GM12878 (cell line): ENCODE measurements around the gene NUDT13. TPM values are rescaled to one million over a fixed set of nuclear protein-coding genes. Genes with fewer than 3 reads are reported as not detected.

ENCODE experiments used
- EZH2 ChIP-seq: IDR thresholded peaks from 2 replicates; pipeline ENCODE4 v1.6.1; 2012; ENCODE audit warnings: low read depth, mild to moderate bottlenecking, control low read depth, inconsistent platforms, low read length, borderline replicate concordance; ENCODE audit not compliant: control insufficient read depth
- HCFC1 ChIP-seq: fragments of 150-350 bp; IDR thresholded peaks from 2 replicates; pipeline ENCODE4 v1.6.1; 2014; ENCODE audit warnings: low read length
- JUNB ChIP-seq: IDR thresholded peaks from 2 replicates; pipeline ENCODE4 v1.6.1; 2016; ENCODE audit warnings: antibody characterized with exemption, mild to moderate bottlenecking
- LARP7 ChIP-seq: fragments of 450-650 bp; IDR thresholded peaks from 2 replicates; pipeline ENCODE4 v1.6.1; 2017; ENCODE audit warnings: mild to moderate bottlenecking
- NBN ChIP-seq: fragments of 450-650 bp; IDR thresholded peaks from 2 replicates; pipeline ENCODE4 v1.6.1; 2016
- NFYB ChIP-seq: IDR thresholded peaks from 2 replicates; pipeline ENCODE4 v1.6.1; 2011; ENCODE audit warnings: low read depth, mild to moderate bottlenecking, low read length, improper control_type of control experiment, moderate library complexity; ENCODE audit not compliant: insufficient read depth
- NR2C2 ChIP-seq: IDR thresholded peaks from 2 replicates; pipeline ENCODE4 v1.6.1; 2011; ENCODE audit warnings: borderline replicate concordance, low read depth; ENCODE audit not compliant: control insufficient read depth, insufficient read length
- PBX3 ChIP-seq: IDR thresholded peaks from 2 replicates; pipeline ENCODE4 v1.6.1; 2011; ENCODE audit warnings: mild to moderate bottlenecking, low read depth, low read length, moderate library complexity; ENCODE audit not compliant: insufficient replicate concordance
- POLR2AphosphoS5 ChIP-seq: IDR thresholded peaks from 2 replicates; pipeline ENCODE4 v1.6.1; 2011; ENCODE audit warnings: mild to moderate bottlenecking, low read length, inconsistent platforms
- RAD51 ChIP-seq: fragments of 450-650 bp; IDR thresholded peaks from 2 replicates; pipeline ENCODE4 v1.6.1; 2016; ENCODE audit warnings: moderate library complexity, mild to moderate bottlenecking, inconsistent platforms
- RELB ChIP-seq: fragments of 450-650 bp; IDR thresholded peaks from 2 replicates; pipeline ENCODE4 v1.6.1; 2017; ENCODE audit warnings: low read depth, mild to moderate bottlenecking, moderate library complexity
- SP1 ChIP-seq: IDR thresholded peaks from one replicate; pipeline ENCODE4 v1.6.1; 2011; ENCODE audit warnings: low read depth, low read length
- SRF ChIP-seq, 2 experiments: IDR thresholded peaks; 2 replicates each; pipeline ENCODE4 v1.6.1; 2011; ENCODE audit warnings: low read depth in 2 of 2, low read length in 2 of 2, mild to moderate bottlenecking in 1 of 2, moderate library complexity in 1 of 2
- ZBTB11 ChIP-seq: fragments of 450-650 bp; formaldehyde crosslinking; IDR thresholded peaks from 2 replicates; pipeline ENCODE4 v1.5.0; 2022; ENCODE audit warnings: mild to moderate bottlenecking, missing genetic modification characterization
- ZNF274 ChIP-seq: IDR thresholded peaks from one replicate; pipeline ENCODE4 v1.8.0; 2011; ENCODE audit not compliant: insufficient read length, insufficient read depth
- ZNF384 ChIP-seq: IDR thresholded peaks from 2 replicates; pipeline ENCODE4 v1.6.1; 2012; ENCODE audit warnings: low read depth, mild to moderate bottlenecking, low read length, improper control_type of control experiment, borderline replicate concordance
- polyA plus RNA-seq, 11 experiments: library from polyadenylated mRNA; depleted of rRNA in 4 of 11; unstranded in 6 of 11; stranded (reverse) in 5 of 11; fragments of >200 nt; fragmentation: Nextera tagmentation in 4 of 11; fragmentation: Illumina TruSeq in 1 of 11; extraction: Ambion mirVana in 4 of 11; extraction: Trizol in 1 of 11; gene quantifications; 1 replicate in 1 of 11; 2 replicates in 10 of 11; pipeline versions ENCODE4 v1.2.1 to v1.2.3, GENCODE V29; 2011 to 2016; ENCODE audit warnings: inconsistent platforms in 2 of 11, missing spikeins in 2 of 11, low read depth in 1 of 11
- total RNA-seq, 4 experiments: library from RNA; depleted of rRNA in 3 of 4; stranded (reverse); fragments of >200 nt in 3 of 4; fragmentation: Illumina TruSeq in 1 of 4; extraction: Trizol in 1 of 4; gene quantifications; 2 replicates each; pipeline versions ENCODE4 v1.2.1 to v1.2.3, GENCODE V29; 2013 to 2021
- TF ChIP-seq, protein P1 (sequence below), 3 experiments: IDR thresholded peaks in 2 of 3; conservative IDR thresholded peaks in 1 of 3; 2 replicates each; pipeline ENCODE4 v1.5.1; 2011; ENCODE audit warnings: low read depth in 3 of 3, low read length in 3 of 3, mild to moderate bottlenecking in 3 of 3, control low read depth in 2 of 3, moderate library complexity in 2 of 3, inconsistent platforms in 1 of 3, mixed read lengths in 1 of 3; ENCODE audit not compliant: control insufficient read depth in 2 of 3, insufficient read depth in 1 of 3; ENCODE audit errors: extremely low read depth in 1 of 3
- TF ChIP-seq, protein P2 (sequence below): IDR thresholded peaks from 2 replicates; pipeline ENCODE4 v1.6.1; 2011; ENCODE audit warnings: low read depth, mild to moderate bottlenecking, low read length, moderate library complexity, borderline replicate concordance; ENCODE audit errors: extremely low read depth
- TF ChIP-seq, protein P3 (sequence below): IDR thresholded peaks from 2 replicates; pipeline ENCODE4 v1.6.1; 2011; ENCODE audit warnings: low read depth, low read length, improper control_type of control experiment, borderline replicate concordance

NUDT13 gene
- total and polyA plus RNA-seq, 10 of the 15 experiments (the other 5 are each of a cell fraction or from before 2014, with no cell fraction given): 0.72 to 6.1 (median 1.9) TPM

DNA sequence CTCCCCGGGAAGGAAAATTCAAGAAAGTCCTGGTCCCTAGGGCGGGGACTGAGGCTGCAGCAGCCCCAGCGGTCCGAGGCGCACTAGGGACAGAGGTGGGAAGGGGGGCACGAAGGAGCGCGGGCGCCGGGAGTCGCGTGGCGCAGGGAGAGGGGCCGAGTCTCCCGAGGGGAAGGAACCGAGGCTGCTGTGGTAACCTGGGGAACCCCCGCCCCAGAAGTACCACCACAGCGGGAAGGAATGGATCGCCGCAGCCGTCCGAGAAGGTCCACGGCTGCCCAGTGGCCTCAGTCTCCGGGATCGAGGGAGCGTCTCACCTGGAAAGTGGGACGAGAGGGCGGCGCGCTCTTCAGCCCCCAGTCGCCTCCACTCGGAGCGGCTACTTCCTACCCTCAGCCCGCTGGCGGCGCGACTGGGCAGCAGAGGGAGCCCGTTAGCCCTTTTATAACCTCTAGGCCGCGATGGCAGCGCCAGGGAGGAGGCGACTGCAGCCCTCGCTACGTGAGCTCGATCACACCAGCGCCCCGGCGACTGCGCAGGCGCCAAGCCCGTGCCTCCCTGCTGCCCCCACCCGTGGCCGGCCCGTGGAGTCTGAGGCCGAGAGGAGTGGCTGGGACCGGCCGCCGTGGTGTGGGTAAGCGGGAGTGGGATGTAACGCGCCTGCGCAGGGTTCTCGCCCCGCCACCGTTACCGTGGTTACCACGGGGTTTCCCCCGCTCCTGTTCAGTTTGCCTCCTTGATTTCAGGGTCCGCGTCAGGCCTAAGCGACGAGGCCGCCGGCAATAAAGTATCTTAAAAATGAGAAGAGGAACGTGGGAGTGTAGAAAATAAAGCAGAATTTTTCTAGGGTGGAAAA, 13.6 kb upstream of the NUDT13 start, which contains the start of gene P4HA1 (continued):
- TF ChIP-seq, protein P1, sequence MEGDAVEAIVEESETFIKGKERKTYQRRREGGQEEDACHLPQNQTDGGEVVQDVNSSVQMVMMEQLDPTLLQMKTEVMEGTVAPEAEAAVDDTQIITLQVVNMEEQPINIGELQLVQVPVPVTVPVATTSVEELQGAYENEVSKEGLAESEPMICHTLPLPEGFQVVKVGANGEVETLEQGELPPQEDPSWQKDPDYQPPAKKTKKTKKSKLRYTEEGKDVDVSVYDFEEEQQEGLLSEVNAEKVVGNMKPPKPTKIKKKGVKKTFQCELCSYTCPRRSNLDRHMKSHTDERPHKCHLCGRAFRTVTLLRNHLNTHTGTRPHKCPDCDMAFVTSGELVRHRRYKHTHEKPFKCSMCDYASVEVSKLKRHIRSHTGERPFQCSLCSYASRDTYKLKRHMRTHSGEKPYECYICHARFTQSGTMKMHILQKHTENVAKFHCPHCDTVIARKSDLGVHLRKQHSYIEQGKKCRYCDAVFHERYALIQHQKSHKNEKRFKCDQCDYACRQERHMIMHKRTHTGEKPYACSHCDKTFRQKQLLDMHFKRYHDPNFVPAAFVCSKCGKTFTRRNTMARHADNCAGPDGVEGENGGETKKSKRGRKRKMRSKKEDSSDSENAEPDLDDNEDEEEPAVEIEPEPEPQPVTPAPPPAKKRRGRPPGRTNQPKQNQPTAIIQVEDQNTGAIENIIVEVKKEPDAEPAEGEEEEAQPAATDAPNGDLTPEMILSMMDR (IDR thresholded peaks at IDR 0.05 in 2 of 3, conservative IDR thresholded peaks at IDR 0.05 in 1 of 3; ENCODE audit: control insufficient read depth in 2 of 3, extremely low read depth in 1 of 3, insufficient read depth in 1 of 3, low read depth in 3 of 3, low read length in 3 of 3): peak; percentile 70 to 87 (median 70)
- TF ChIP-seq SP1 (no peak), NBN (peak; percentile 94), SRF (IDR thresholded peaks at IDR 0.05; ENCODE audit: low read depth in 2 of 2, low read length in 2 of 2) (no peak), JUNB (no peak), ZBTB11 (no peak), NFYB (no peak), ZNF384 (peak; percentile 5; the same call in 1 of the 2 replicates), RAD51 (no peak), POLR2AphosphoS5 (peak; percentile 99), HCFC1 (0 out of 2 replicates have a peak, but pooled peaks have one; percentile 30), NR2C2 (no peak), RELB (peak; percentile 93), ZNF274 (no peak), PBX3 (peak; percentile 43), LARP7 (peak; percentile 96), EZH2 (no peak)
- TF ChIP-seq, protein P2, sequence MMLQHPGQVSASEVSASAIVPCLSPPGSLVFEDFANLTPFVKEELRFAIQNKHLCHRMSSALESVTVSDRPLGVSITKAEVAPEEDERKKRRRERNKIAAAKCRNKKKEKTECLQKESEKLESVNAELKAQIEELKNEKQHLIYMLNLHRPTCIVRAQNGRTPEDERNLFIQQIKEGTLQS: no peak
- TF ChIP-seq, protein P3, sequence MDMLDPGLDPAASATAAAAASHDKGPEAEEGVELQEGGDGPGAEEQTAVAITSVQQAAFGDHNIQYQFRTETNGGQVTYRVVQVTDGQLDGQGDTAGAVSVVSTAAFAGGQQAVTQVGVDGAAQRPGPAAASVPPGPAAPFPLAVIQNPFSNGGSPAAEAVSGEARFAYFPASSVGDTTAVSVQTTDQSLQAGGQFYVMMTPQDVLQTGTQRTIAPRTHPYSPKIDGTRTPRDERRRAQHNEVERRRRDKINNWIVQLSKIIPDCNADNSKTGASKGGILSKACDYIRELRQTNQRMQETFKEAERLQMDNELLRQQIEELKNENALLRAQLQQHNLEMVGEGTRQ: no peak
